Glutamatergic neuron (in vitro differentiated cells): ENCODE results near the gene HSFX1. TPM values are rescaled to one million over a fixed set of nuclear protein-coding genes. Genes with fewer than 3 reads are reported as not detected.
"Not testable (repeated sequence)": the region's sequence is repeated elsewhere in the genome, so short reads cannot be mapped to it uniquely, and the experiment has no call there.

Source experiments
- DNase-seq: peaks from one replicate; pipeline ENCODE4 v3.0.0; 2022
- H3K27ac Mint-ChIP-seq: one replicate; pipeline ENCODE4 v1.8.0; 2020; ENCODE audit warnings: mild to moderate bottlenecking, mixed read lengths, inconsistent platforms; ENCODE audit not compliant: unreplicated experiment
- H3K27me3 Mint-ChIP-seq: one replicate; pipeline ENCODE4 v1.8.0; 2020; ENCODE audit warnings: mild to moderate bottlenecking, moderate library complexity, mixed read lengths, inconsistent platforms; ENCODE audit not compliant: unreplicated experiment
- H3K36me3 Mint-ChIP-seq: one replicate; pipeline ENCODE4 v1.8.0; 2020; ENCODE audit warnings: mild to moderate bottlenecking, mixed read lengths, inconsistent platforms; ENCODE audit not compliant: unreplicated experiment
- H3K4me1 Mint-ChIP-seq: one replicate; pipeline ENCODE4 v1.8.0; 2020; ENCODE audit warnings: mild to moderate bottlenecking, low read depth, mixed read lengths, inconsistent platforms; ENCODE audit not compliant: unreplicated experiment
- H3K4me3 Mint-ChIP-seq: one replicate; pipeline ENCODE4 v1.8.0; 2020; ENCODE audit warnings: mild to moderate bottlenecking, mixed read lengths, inconsistent platforms; ENCODE audit not compliant: unreplicated experiment
- H3K9me3 Mint-ChIP-seq: one replicate; pipeline ENCODE4 v1.8.0; 2020; ENCODE audit warnings: mild to moderate bottlenecking, moderate library complexity, mixed read lengths, inconsistent platforms; ENCODE audit not compliant: unreplicated experiment
- total RNA-seq: library from RNA; stranded (reverse); fragmentation: NEBNext Ultra II Directional; extraction: Animal tissue kit (Norgen Biotek cat#: 25700); gene quantifications from one replicate; pipeline ENCODE4 v1.2.1, GENCODE V29; 2021; ENCODE audit not compliant: unreplicated experiment
- TF ChIP-seq, protein P1 (sequence below): fragments of 200-600 bp; sonication (generic); IDR thresholded peaks from one replicate; pipeline ENCODE4 v1.5.0; 2021; ENCODE audit not compliant: partially characterized antibody, unreplicated experiment

The HSFX1 gene
- total RNA-seq, 1 donor from 2014 or later, result 1.8 TPM

DNA sequence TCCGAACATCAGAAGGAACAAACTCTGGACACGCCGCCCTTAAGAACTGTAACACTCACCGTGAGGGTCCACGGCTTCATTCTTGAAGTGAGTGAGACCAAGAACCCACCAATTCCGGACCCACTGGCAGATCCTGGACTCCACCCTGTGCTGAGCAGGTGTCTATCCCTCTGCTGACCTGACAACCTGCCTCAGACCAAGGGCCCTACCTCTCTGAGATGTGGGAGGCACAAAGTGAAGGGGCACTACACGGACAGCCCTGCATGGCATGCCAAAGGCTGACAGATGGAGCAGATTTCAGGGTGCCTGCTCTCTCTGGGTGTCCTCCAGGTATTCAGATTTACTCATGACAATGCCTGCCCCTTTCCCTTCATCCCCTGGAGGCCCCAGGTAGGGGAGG is 14.0 kb upstream of the HSFX1 start:
- Mint-ChIP-seq H3K27ac (no peak overlapping the region), H3K36me3 (no peaks in the 10 kb centered on the region), H3K4me3 (no peak overlapping the region), H3K4me1 (no peaks in the 10 kb centered on the region), H3K9me3 (peaks cover 3% of the 10 kb centered on the region), H3K27me3 (no peaks in the 10 kb centered on the region)
- TF ChIP-seq, protein P1, sequence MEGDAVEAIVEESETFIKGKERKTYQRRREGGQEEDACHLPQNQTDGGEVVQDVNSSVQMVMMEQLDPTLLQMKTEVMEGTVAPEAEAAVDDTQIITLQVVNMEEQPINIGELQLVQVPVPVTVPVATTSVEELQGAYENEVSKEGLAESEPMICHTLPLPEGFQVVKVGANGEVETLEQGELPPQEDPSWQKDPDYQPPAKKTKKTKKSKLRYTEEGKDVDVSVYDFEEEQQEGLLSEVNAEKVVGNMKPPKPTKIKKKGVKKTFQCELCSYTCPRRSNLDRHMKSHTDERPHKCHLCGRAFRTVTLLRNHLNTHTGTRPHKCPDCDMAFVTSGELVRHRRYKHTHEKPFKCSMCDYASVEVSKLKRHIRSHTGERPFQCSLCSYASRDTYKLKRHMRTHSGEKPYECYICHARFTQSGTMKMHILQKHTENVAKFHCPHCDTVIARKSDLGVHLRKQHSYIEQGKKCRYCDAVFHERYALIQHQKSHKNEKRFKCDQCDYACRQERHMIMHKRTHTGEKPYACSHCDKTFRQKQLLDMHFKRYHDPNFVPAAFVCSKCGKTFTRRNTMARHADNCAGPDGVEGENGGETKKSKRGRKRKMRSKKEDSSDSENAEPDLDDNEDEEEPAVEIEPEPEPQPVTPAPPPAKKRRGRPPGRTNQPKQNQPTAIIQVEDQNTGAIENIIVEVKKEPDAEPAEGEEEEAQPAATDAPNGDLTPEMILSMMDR, result no peak
- no peak for DNase-seq

DNA sequence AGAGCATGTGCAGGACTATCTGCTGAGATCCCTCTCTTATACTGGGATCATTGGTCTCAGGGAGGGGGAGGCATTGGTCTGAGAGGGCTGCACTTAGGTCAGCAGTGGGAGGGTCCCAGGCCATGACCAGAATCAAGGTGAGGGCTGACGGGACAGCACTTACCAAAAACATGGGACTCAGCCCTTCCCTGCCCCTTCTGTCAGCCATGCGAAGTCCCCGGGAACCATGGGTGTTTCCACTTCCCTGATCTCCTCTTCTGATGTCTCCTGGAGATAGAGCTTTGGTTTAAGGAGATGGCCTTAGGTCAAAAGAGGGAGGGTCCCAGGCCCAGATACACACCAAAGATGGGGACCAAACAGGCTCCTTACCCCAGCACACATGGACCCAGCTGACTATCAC is 12.9 kb upstream of the HSFX1 start:
- H3K27ac Mint-ChIP-seq, result no peak overlapping the region
- peaks cover 3% of the 10 kb centered on the region for H3K9me3 Mint-ChIP-seq
- no peaks in the 10 kb centered on the region for H3K27me3 Mint-ChIP-seq

DNA sequence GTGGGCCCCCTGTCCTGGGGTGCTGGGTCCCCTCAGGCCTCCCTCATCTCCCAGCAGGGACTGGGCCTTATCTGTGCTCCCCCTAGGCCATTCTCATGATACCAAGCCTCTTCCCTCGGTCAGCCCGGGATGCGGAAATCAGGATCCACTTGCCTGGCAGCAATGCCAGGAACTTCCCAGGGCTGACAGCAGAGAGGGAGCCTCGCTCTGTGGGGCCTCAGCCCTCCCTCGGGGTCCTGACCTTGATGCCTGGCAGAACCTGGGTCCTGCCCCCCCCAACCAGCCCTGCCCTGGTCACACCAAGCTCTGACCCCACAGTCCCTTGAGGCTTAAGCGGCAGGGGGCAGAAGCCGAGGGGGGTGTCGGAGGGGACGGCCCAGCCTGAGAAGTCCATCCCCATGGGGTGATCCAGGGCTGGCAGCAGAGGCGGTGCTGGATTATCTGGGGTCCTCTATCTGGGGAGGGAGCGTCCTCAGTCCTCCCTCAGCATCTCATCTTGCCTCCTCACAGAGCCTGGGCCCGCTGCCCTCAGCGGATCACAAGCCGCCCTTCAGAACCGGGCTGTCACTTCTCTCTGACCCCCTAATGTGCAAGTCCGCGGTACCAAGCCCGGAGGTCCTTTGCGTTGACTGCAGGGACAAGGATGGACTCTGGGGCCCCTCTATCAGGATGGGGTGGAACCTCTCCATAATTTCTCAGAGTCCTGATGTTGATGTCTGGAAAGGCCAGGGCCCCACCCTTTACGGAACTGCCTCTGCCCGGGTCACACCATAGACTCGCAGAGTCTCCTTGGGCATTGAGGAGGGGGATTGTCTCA is 11.8 kb upstream of the HSFX1 start:
- H3K4me1 Mint-ChIP-seq, H3K36me3 Mint-ChIP-seq, H3K4me3 Mint-ChIP-seq, H3K27me3 Mint-ChIP-seq, H3K9me3 Mint-ChIP-seq, H3K27ac Mint-ChIP-seq, DNase-seq: not testable (repeated sequence)

More for the DNA sequence above, 12.9 kb upstream of the HSFX1 start:
- TF ChIP-seq, protein P1, result no peak
- Mint-ChIP-seq H3K36me3 (no peaks in the 10 kb centered on the region), H3K4me1 (no peaks in the 10 kb centered on the region), H3K4me3 (no peak overlapping the region)
- DNase-seq, result no peak

DNA sequence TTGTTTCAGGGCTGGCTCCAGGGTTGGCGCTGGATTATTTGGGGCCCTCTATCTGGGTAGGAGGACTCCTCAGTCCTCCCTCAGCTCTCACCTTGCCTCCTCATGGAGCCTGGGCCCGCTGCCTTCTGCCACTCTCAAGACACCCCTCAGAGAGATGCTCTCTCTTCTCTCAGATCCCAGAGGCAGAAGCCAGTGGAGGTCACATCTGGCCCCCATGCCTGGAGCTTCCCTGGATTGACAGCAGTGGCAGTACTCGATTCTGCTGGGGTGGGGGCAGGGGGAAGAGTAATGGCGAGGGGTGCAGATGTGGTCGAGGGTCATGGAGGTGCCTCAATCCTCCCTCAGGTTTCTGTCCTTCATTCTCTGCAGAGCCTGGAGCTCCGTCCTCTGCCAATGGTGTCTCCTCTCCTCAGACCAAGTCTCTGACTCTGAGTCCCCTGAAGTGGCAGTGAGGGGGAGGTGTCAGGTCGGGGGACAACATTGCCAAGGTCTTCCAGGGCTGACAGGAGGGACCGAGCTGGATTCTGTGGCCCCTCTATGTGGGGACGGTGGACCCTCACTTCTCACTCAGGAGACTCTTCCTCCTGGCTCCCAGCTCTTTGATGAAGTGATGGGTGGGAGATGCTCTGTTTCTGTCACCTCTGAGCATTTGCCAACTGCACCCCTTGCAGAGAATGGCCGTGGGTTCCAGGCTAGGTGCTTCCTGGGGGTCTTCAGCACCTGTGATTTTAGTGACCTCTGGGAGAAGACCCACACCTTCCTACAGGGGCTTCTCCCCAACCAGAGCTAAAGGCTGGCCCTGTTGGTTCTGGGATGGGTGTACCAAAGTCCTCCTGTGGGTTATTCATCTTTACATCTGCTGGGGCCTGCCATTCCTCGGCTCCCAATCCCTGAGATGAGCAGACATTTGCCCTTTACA is 10.9 kb upstream of the HSFX1 start:
- H3K4me1 Mint-ChIP-seq, result no peaks in the 10 kb centered on the region
- no peaks in the 10 kb centered on the region for H3K27me3 Mint-ChIP-seq
- no peak for DNase-seq

DNA sequence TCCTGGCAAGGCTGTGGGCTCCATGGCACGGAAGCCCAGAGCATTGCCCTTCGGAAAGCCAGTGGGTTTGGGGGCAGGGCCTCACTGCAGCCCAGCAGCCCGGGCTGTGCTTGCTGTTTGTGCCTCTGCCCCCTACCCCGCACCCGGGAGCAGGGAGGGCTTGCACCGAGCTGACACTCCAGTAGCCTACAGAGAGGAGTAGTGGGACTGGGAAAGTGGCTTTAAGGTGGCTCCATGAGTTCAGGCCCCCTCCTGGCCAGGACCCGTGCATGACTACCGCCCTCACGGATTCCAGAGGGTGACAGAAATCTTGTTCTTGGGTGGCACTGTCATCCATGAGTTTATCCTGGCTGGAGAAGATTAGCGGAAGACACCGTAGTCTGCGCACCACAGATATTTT is 3.5 kb upstream of the HSFX1 start:
- H3K4me3 Mint-ChIP-seq, H3K4me1 Mint-ChIP-seq, H3K36me3 Mint-ChIP-seq, H3K9me3 Mint-ChIP-seq, DNase-seq, H3K27ac Mint-ChIP-seq, H3K27me3 Mint-ChIP-seq: not testable (repeated sequence)

More for the DNA sequence above, 10.9 kb upstream of the HSFX1 start:
- peaks cover 3% of the 10 kb centered on the region for H3K9me3 Mint-ChIP-seq
- H3K4me3 Mint-ChIP-seq, result no peak overlapping the region
- H3K36me3 Mint-ChIP-seq, result no peaks in the 10 kb centered on the region
- no peak overlapping the region for H3K27ac Mint-ChIP-seq
- TF ChIP-seq, protein P1, result no peak

DNA sequence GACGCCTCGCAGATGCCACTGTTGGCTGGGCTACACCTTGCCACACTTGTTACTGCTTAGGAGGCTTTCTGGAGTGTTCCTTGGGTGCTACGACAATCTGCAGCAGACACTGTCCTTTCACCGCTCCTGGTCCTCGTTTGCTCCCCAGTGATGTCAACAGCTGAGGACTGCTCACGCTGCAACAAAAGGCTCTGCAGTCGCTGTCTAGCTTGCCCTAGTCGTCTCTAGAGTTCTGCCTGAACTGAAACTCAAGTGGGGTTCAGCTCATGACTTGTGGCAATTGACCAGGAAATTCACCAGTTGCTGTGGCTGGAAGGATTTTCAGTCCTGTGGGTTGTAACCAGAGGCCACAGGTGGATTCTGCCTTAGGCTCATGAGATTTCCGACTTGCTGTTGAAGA is 842 bp upstream of the HSFX1 start:
- not testable (repeated sequence) for H3K27me3 Mint-ChIP-seq, H3K4me1 Mint-ChIP-seq, DNase-seq, H3K27ac Mint-ChIP-seq, H3K4me3 Mint-ChIP-seq, H3K36me3 Mint-ChIP-seq, H3K9me3 Mint-ChIP-seq

DNA sequence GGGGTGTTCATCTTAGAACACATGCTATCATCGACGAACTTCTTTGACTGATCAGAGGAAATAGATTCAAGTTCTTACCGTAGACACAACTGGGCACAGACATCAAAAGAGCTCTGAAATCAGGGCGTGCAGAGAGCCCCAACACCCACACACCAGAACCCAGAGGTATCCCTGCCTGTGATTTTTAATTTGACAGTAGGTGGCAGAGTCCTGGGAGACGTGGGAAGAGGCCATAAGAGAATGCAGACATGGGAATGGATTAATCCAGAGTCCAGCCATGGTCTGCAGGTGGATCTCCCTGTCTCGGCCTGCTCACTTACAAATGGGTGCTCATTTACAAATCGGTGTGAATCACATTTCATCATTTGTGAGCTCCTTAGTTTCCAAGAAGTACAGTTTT is 4.1 kb downstream of the HSFX1 start:
- not testable (repeated sequence) for H3K4me3 Mint-ChIP-seq, H3K27ac Mint-ChIP-seq, H3K4me1 Mint-ChIP-seq, H3K36me3 Mint-ChIP-seq, DNase-seq, H3K9me3 Mint-ChIP-seq, H3K27me3 Mint-ChIP-seq

DNA sequence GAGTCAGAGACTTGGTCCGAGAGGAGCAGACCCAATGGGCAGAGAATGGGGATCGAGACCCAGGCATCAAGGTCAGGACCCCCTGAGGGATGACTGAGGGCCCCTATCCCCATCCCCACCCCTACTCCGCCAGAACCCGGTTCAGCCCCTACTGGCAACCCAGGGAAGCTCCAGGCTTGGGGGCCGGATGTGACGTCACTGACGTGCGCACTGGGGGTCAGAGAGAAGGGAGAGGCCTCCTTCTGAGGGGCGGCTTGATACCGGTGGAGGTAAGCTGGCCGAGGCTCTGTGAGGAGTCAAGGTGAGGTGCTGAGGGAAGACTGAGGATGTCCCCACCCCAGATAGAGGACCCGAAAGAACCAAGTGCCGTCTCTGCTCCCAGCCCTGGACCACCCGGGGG is 7.9 kb downstream of the HSFX1 start, which contains the start of gene MAGEA9:
Gene MAGEA9, plus strand, starts transcription at position 204 of the 400 bp plus-strand sequence. CDS start 4,281 bp downstream, outside the sequence.
- not testable (repeated sequence) for H3K4me3 Mint-ChIP-seq, H3K27ac Mint-ChIP-seq, H3K27me3 Mint-ChIP-seq, DNase-seq, H3K9me3 Mint-ChIP-seq, H3K36me3 Mint-ChIP-seq, H3K4me1 Mint-ChIP-seq

DNA sequence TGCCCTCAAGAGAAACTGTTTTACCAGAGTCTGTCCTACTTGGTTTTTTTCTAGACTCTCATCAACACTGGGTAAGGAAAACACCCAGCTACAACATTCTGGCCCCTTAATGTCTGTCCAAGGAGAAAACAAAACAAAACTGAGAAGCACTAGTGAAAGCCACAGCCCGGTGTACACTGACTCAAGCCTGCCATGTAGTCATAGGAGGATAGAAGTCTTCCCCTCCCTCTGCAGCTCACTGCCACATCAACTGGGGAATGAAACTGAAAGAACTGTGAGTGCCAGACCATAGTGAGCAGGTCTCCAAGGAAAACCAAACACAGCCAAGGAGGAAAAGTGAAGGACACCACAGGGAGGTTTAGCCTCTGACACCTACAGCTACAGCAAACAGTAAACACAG is 21.7 kb downstream of the HSFX1 start:
- H3K9me3 Mint-ChIP-seq, H3K36me3 Mint-ChIP-seq, H3K4me1 Mint-ChIP-seq: not testable (repeated sequence)

More for the DNA sequence above, 21.7 kb downstream of the HSFX1 start:
- DNase-seq, H3K4me3 Mint-ChIP-seq, H3K27me3 Mint-ChIP-seq, H3K27ac Mint-ChIP-seq: not testable (repeated sequence)
